Measurements from ENCODE around the gene SELENOK. TPM values are rescaled to one million over a fixed set of nuclear protein-coding genes. Genes with fewer than 3 reads are reported as not detected.

The SELENOK gene
- total RNA-seq, 2 donors from 2014 or later = 47.0 to 47.1 TPM

DNA sequence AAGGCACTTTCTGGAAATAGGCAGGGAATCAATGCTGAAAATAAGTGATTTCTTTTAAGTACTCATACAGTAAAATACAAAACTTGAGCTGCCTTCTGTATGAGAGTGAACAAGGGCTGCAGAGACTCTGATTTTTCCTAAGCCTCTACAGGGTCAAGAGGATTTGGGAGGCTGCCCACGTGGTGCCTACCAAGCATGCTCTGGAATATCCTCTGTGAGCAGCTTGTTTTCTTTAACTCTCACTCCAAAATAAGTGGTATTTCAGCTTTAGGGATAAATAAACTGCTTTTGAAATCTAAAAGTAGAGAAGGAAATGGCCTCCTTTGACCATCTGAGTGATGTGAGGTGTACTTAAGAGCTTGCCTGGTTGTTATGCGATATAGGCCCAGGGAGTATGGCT, 8.1 kb upstream of the SELENOK start:
- WGBS, 2 experiments (ENCODE audit: insufficient coverage in 1 of 2, insufficient read length in 1 of 2) = 82 to 100% methylated on average over 1 to 2 of the region's 2 CpGs
- Histone ChIP-seq H3K9ac (ENCODE audit: extremely low read depth, low read length, poor library complexity, severe bottlenecking) (no peak overlapping the region), H3K36me3 (ENCODE audit: control insufficient read depth, insufficient read depth, low read length) (no peaks in the 10 kb centered on the region), H3K27me3 (ENCODE audit: control insufficient read depth, insufficient read depth, low read length, poor library complexity, severe bottlenecking) (peaks cover 40% of the 10 kb centered on the region), H3K4me1 (ENCODE audit: control insufficient read depth, insufficient read depth, low read length) (no peaks in the 10 kb centered on the region), H3K27ac (ENCODE audit: low read depth, low read length) (no peak overlapping the region), H3K9me3 (ENCODE audit: control insufficient read depth, low read length) (no peaks in the 10 kb centered on the region), H3K4me3 (ENCODE audit: low read length) (no peak overlapping the region)
- no peaks in the 10 kb centered on the region for H3K9me3 Mint-ChIP-seq
- no peaks in the 10 kb centered on the region for H3K36me3 Mint-ChIP-seq (ENCODE audit: low read depth)
- peaks cover 26% of the 10 kb centered on the region for H3K27me3 Mint-ChIP-seq (ENCODE audit: insufficient read depth)
- no peaks in the 10 kb centered on the region for H3K4me1 Mint-ChIP-seq
- no peak for DNase-seq
- no peak overlapping the region for H3K4me3 Mint-ChIP-seq
- H3K27ac Mint-ChIP-seq = no peak overlapping the region
- TF ChIP-seq, protein P1, sequence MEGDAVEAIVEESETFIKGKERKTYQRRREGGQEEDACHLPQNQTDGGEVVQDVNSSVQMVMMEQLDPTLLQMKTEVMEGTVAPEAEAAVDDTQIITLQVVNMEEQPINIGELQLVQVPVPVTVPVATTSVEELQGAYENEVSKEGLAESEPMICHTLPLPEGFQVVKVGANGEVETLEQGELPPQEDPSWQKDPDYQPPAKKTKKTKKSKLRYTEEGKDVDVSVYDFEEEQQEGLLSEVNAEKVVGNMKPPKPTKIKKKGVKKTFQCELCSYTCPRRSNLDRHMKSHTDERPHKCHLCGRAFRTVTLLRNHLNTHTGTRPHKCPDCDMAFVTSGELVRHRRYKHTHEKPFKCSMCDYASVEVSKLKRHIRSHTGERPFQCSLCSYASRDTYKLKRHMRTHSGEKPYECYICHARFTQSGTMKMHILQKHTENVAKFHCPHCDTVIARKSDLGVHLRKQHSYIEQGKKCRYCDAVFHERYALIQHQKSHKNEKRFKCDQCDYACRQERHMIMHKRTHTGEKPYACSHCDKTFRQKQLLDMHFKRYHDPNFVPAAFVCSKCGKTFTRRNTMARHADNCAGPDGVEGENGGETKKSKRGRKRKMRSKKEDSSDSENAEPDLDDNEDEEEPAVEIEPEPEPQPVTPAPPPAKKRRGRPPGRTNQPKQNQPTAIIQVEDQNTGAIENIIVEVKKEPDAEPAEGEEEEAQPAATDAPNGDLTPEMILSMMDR (conservative IDR thresholded peaks at IDR 0.05) = no peak

DNA sequence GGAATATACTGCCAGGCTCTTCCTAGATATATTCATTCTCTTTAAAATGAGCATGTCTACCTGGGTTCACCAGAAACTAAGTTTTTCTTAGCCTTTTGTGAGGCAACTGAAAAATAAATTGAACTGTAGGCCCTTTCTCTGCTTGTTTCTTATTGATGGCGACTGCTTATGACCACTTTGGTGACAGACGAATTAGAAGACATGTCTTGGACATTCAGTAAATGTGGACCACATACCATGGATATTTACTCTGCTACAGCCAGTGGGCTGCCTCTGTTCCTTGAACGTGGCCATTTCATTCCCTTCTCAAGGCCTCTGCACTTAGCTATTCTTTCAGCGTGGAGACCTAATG, 603 bp upstream of the SELENOK start:
- Mint-ChIP-seq H3K27me3 (ENCODE audit: insufficient read depth) (peaks cover 27% of the 10 kb centered on the region), H3K9me3 (no peaks in the 10 kb centered on the region), H3K27ac (peak overlapping the region; percentile 100), H3K4me1 (peaks cover 16% of the 10 kb centered on the region), H3K4me3 (peak overlapping the region; percentile 92), H3K36me3 (ENCODE audit: low read depth) (peaks cover 13% of the 10 kb centered on the region)
- no peaks in the 10 kb centered on the region for H3K4me1 ChIP-seq (ENCODE audit: control insufficient read depth, insufficient read depth, low read length)
- peaks cover 29% of the 10 kb centered on the region for H3K27me3 ChIP-seq (ENCODE audit: control insufficient read depth, insufficient read depth, low read length, poor library complexity, severe bottlenecking)
- peak overlapping the region; percentile 98 for H3K4me3 ChIP-seq (ENCODE audit: low read length)
- H3K9me3 ChIP-seq (ENCODE audit: control insufficient read depth, low read length) = no peaks in the 10 kb centered on the region
- DNase-seq = no peak
- TF ChIP-seq, protein P1 (conservative IDR thresholded peaks at IDR 0.05) = no peak
- peaks cover 12% of the 10 kb centered on the region for H3K36me3 ChIP-seq (ENCODE audit: control insufficient read depth, insufficient read depth, low read length)
- H3K27ac ChIP-seq (ENCODE audit: low read depth, low read length) = peak overlapping the region; percentile 73
- H3K9ac ChIP-seq (ENCODE audit: extremely low read depth, low read length, poor library complexity, severe bottlenecking) = peak overlapping the region; percentile 39
- WGBS, 2 experiments (ENCODE audit: insufficient coverage in 1 of 2, insufficient read length in 1 of 2) = 54 to 66% methylated on average over 4 of the region's 4 CpGs

DNA sequence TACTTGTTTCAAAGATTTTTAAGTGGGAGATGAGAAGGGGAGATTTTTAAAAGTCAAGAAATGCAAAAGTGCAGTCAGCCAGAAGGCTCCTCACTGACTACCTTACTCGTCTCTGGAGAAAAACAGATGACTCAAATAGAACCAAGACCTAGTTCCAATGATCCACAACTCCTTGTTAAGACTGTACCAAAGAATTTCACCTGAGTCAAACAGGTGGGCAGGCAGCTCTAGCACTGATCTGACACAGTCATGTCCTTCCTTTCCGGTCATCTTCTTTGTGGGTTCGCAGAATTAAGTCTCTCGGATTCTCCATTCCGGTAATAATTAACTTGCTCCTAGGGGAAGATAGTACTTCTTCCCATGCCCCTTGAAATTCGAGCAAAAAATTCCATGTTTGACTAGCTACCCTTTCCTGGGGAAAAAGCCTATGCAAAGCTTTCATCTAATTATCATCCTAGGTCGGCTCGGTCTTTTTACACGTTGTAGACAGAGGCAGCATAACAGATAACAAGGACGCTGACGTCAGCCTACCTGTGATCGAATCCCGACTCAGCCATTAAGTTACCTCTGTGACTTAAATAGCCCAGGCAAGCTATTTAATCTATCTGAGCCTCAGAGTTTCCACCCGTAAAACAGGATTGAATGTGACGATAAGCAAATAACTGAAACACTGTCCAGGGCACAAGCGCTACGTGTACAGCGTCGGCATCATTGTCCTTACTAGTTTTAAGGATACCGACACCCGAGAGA, 758 bp downstream of the SELENOK start:
- Mint-ChIP-seq H3K9me3 (no peaks in the 10 kb centered on the region), H3K27me3 (ENCODE audit: insufficient read depth) (peaks cover 20% of the 10 kb centered on the region), H3K4me3 (peak overlapping the region; percentile 92), H3K36me3 (ENCODE audit: low read depth) (peaks cover 19% of the 10 kb centered on the region), H3K27ac (peak overlapping the region; percentile 100), H3K4me1 (peaks cover 16% of the 10 kb centered on the region)
- H3K27ac ChIP-seq (ENCODE audit: low read depth, low read length) = peak overlapping the region; percentile 86
- H3K9ac ChIP-seq (ENCODE audit: extremely low read depth, low read length, poor library complexity, severe bottlenecking) = peak overlapping the region; percentile 96
- H3K9me3 ChIP-seq (ENCODE audit: control insufficient read depth, low read length) = no peaks in the 10 kb centered on the region
- H3K4me1 ChIP-seq (ENCODE audit: control insufficient read depth, insufficient read depth, low read length) = no peaks in the 10 kb centered on the region
- WGBS, 2 experiments (ENCODE audit: insufficient coverage in 1 of 2, insufficient read length in 1 of 2) = 7 to 13% methylated on average over 14 to 21 of the region's 21 CpGs
- peak; percentile 65 for DNase-seq
- peak overlapping the region; percentile 98 for H3K4me3 ChIP-seq (ENCODE audit: low read length)
- H3K27me3 ChIP-seq (ENCODE audit: control insufficient read depth, insufficient read depth, low read length, poor library complexity, severe bottlenecking) = peaks cover 17% of the 10 kb centered on the region
- H3K36me3 ChIP-seq (ENCODE audit: control insufficient read depth, insufficient read depth, low read length) = peaks cover 26% of the 10 kb centered on the region
- TF ChIP-seq, protein P1 (conservative IDR thresholded peaks at IDR 0.05) = no peak
